OCI-LY7 (cell line): Measurements from ENCODE around the gene CDCA5.

ENCODE experiments used
- EZH2phosphoT487 ChIP-seq: fragments of 200-600 bp; sonication (generic); IDR thresholded peaks from 2 replicates; pipeline ENCODE4 v1.6.1; 2018; ENCODE audit warnings: low read depth, borderline replicate concordance, mild to moderate bottlenecking, mixed run types, antibody characterized with exemption, low read length, moderate library complexity, mixed read lengths
- TF ChIP-seq, protein P1 (sequence below): fragments of 200-600 bp; sonication (generic); conservative IDR thresholded peaks from 2 replicates; pipeline ENCODE4 v1.5.1; 2014; ENCODE audit warnings: mild to moderate bottlenecking, antibody characterized with exemption, low read length, moderate library complexity, mixed read lengths

DNA sequence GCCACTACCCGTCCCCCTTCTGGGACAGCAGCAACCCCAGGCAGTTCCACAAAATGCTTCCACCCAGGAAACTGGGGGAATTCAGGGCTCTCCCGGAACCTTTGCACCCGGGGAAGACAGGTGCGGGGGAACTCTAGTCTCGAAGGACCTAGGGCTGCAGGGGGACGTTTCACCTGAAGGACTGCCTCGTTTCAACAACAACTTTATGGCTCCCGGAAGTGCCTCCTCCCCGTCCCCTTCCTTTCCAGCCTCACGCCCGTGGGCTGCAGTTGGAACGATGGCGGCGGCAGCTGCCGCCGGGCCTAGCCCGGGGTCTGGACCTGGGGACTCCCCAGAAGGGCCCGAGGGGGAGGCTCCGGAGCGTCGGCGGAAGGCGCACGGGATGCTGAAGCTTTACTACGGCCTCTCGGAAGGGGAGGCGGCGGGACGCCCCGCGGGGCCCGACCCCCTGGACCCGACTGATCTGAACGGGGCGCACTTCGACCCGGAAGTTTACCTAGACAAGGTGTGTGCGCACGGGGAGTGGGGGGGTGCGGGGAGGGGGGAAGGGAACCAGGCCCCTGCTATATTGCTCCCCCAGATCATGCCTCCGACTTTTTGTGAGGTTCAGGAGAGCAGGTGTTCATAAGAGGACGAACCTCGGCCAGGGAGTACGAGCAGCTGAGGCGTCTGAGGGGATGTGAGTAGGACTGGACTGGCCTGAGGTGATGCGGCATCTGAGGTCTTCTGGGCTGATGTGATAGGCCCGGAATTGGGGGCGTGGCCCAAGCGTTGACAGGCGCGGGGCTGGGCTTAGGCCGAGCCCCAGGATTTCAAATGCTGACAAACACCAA lies 12.3 kb upstream of the CDCA5 start, which contains the start of gene VPS51:
- TF ChIP-seq, protein P1, sequence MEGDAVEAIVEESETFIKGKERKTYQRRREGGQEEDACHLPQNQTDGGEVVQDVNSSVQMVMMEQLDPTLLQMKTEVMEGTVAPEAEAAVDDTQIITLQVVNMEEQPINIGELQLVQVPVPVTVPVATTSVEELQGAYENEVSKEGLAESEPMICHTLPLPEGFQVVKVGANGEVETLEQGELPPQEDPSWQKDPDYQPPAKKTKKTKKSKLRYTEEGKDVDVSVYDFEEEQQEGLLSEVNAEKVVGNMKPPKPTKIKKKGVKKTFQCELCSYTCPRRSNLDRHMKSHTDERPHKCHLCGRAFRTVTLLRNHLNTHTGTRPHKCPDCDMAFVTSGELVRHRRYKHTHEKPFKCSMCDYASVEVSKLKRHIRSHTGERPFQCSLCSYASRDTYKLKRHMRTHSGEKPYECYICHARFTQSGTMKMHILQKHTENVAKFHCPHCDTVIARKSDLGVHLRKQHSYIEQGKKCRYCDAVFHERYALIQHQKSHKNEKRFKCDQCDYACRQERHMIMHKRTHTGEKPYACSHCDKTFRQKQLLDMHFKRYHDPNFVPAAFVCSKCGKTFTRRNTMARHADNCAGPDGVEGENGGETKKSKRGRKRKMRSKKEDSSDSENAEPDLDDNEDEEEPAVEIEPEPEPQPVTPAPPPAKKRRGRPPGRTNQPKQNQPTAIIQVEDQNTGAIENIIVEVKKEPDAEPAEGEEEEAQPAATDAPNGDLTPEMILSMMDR, result no peak
- no peak for TF ChIP-seq EZH2phosphoT487
